Glutamatergic neuron (in vitro differentiated cells): ENCODE measurements around the gene ZNF790. TPM values are rescaled to one million over a fixed set of nuclear protein-coding genes. Genes with fewer than 3 reads are reported as not detected.

ENCODE experiments used
- DNase-seq: peaks from one replicate; pipeline ENCODE4 v3.0.0; 2022
- H3K27ac Mint-ChIP-seq: one replicate; pipeline ENCODE4 v1.8.0; 2020; ENCODE audit warnings: mild to moderate bottlenecking, mixed read lengths, inconsistent platforms; ENCODE audit not compliant: unreplicated experiment
- H3K27me3 Mint-ChIP-seq: one replicate; pipeline ENCODE4 v1.8.0; 2020; ENCODE audit warnings: mild to moderate bottlenecking, moderate library complexity, mixed read lengths, inconsistent platforms; ENCODE audit not compliant: unreplicated experiment
- H3K36me3 Mint-ChIP-seq: one replicate; pipeline ENCODE4 v1.8.0; 2020; ENCODE audit warnings: mild to moderate bottlenecking, mixed read lengths, inconsistent platforms; ENCODE audit not compliant: unreplicated experiment
- H3K4me1 Mint-ChIP-seq: one replicate; pipeline ENCODE4 v1.8.0; 2020; ENCODE audit warnings: mild to moderate bottlenecking, low read depth, mixed read lengths, inconsistent platforms; ENCODE audit not compliant: unreplicated experiment
- H3K4me3 Mint-ChIP-seq: one replicate; pipeline ENCODE4 v1.8.0; 2020; ENCODE audit warnings: mild to moderate bottlenecking, mixed read lengths, inconsistent platforms; ENCODE audit not compliant: unreplicated experiment
- H3K9me3 Mint-ChIP-seq: one replicate; pipeline ENCODE4 v1.8.0; 2020; ENCODE audit warnings: mild to moderate bottlenecking, moderate library complexity, mixed read lengths, inconsistent platforms; ENCODE audit not compliant: unreplicated experiment
- CTCF ChIP-seq: fragments of 200-600 bp; sonication (generic); IDR thresholded peaks from one replicate; pipeline ENCODE4 v1.5.0; 2021; ENCODE audit not compliant: partially characterized antibody, unreplicated experiment
- long read RNA-seq: library from polyadenylated mRNA; unstranded; transcript quantifications from one replicate; pipeline ENCODE4 v2.0.0, GENCODE V29; 2020; ENCODE audit not compliant: unreplicated experiment
- total RNA-seq: library from RNA; stranded (reverse); fragmentation: NEBNext Ultra II Directional; extraction: Animal tissue kit (Norgen Biotek cat#: 25700); gene quantifications from one replicate; pipeline ENCODE4 v1.2.1, GENCODE V29; 2021; ENCODE audit not compliant: unreplicated experiment

Gene ZNF790
- 13.3 TPM for total RNA-seq
- long read RNA-seq, partial matches to known transcripts: 0 of 4 reads
- long read RNA-seq, other reads (novel, unspliced or antisense): 3 of 4 reads

- peak; percentile 89 for DNase-seq
- H3K27ac Mint-ChIP-seq: no peak within 1 kb of the TSS
- no peak within 1 kb of the TSS for H3K4me3 Mint-ChIP-seq
- H3K4me1 Mint-ChIP-seq: peaks cover 1% of the 10 kb centered on the region
- H3K9me3 Mint-ChIP-seq: peaks cover 3% of the 10 kb centered on the region
- H3K36me3 Mint-ChIP-seq: peaks cover 21% of the 10 kb centered on the region
- no peak for TF ChIP-seq CTCF
- H3K27me3 Mint-ChIP-seq: no peaks in the 10 kb centered on the region
Observed at GRCh38 chr19:36837906-36838783, at the start of gene ZNF790. ZNF790 (minus strand) TSS chr19:36838387; CDS start chr19:36825619, 12,768 bp downstream.

GRCh38 chr19:36876993-36877938 is 39.1 kb upstream of the ZNF790 start:
- DNase-seq: no peak
- Mint-ChIP-seq H3K27me3 (no peaks in the 10 kb centered on the region), H3K27ac (no peak overlapping the region), H3K36me3 (peaks cover 62% of the 10 kb centered on the region), H3K4me3 (no peak overlapping the region), H3K9me3 (peaks cover 12% of the 10 kb centered on the region), H3K4me1 (no peaks in the 10 kb centered on the region)
- TF ChIP-seq CTCF: no peak

- H3K27ac Mint-ChIP-seq: no peak overlapping the region
- no peak for DNase-seq
- peaks cover 1% of the 10 kb centered on the region for H3K4me1 Mint-ChIP-seq
- peaks cover 24% of the 10 kb centered on the region for H3K36me3 Mint-ChIP-seq
- TF ChIP-seq CTCF: no peak
- peaks cover 3% of the 10 kb centered on the region for H3K27me3 Mint-ChIP-seq
- no peak overlapping the region for H3K4me3 Mint-ChIP-seq
- peaks cover 7% of the 10 kb centered on the region for H3K9me3 Mint-ChIP-seq
Observed at GRCh38 chr19:36851898-36852297, 13.7 kb upstream of the ZNF790 start.

- Mint-ChIP-seq H3K4me1 (peaks cover 1% of the 10 kb centered on the region), H3K27ac (no peak within 1 kb of the TSS), H3K9me3 (peaks cover 8% of the 10 kb centered on the region), H3K36me3 (peaks cover 18% of the 10 kb centered on the region), H3K4me3 (no peak within 1 kb of the TSS), H3K27me3 (peaks cover 3% of the 10 kb centered on the region)
- TF ChIP-seq CTCF: no peak
- peak; percentile 88 for DNase-seq
Observed at GRCh38 chr19:36850559-36851442, 12.6 kb upstream of the ZNF790 start, which contains the start of gene ZNF345. ZNF345 (plus strand) TSS chr19:36850876; CDS start chr19:36876831, 25,955 bp downstream.
